Measurements from ENCODE around the gene SLC6A12.

The SLC6A12 gene

GRCh38 chr12:179885-180284, 34.1 kb downstream of the SLC6A12 start (continued):
- TF ChIP-seq TOX (CRISPR knock-in tag; IDR thresholded peaks at IDR 0.05; ENCODE audit: borderline replicate concordance), result no peak
- no peak for TF ChIP-seq ARNTL (CRISPR knock-in tag; IDR thresholded peaks at IDR 0.05; ENCODE audit: borderline replicate concordance, low read depth)
- TF ChIP-seq ZNF565 (CRISPR knock-in tag; conservative IDR thresholded peaks at IDR 0.05; ENCODE audit: low read depth), result no peak
- TF ChIP-seq OSR1 (CRISPR knock-in tag; IDR thresholded peaks at IDR 0.05), result no peak
- no peak for TF ChIP-seq ESRRG (CRISPR knock-in tag; IDR thresholded peaks at IDR 0.05)
- TF ChIP-seq PATZ1 (CRISPR knock-in tag; IDR thresholded peaks at IDR 0.05; ENCODE audit: borderline replicate concordance), result no peak

GRCh38 chr12:179131-179884, 34.6 kb downstream of the SLC6A12 start:
- ATAC-seq, result no peak
- TF ChIP-seq ZNF70 (CRISPR knock-in tag; IDR thresholded peaks at IDR 0.05), result no peak
- no peak for TF ChIP-seq PPARA (CRISPR knock-in tag; IDR thresholded peaks at IDR 0.05; ENCODE audit: borderline replicate concordance)
- TF ChIP-seq ISL1 (CRISPR knock-in tag; IDR thresholded peaks at IDR 0.05), result no peak
- TF ChIP-seq RARB (CRISPR knock-in tag; IDR thresholded peaks at IDR 0.05), result no peak
- no peak for TF ChIP-seq TCF4 (CRISPR knock-in tag; IDR thresholded peaks at IDR 0.05; ENCODE audit: borderline replicate concordance)

GRCh38 chr12:178829-179109, 35.2 kb downstream of the SLC6A12 start:
- ATAC-seq, result no peak
- no peak for TF ChIP-seq ISL1 (CRISPR knock-in tag; IDR thresholded peaks at IDR 0.05)
- TF ChIP-seq ZNF70 (CRISPR knock-in tag; IDR thresholded peaks at IDR 0.05), result no peak
- TF ChIP-seq SNAI2 (CRISPR knock-in tag; IDR thresholded peaks at IDR 0.05), result no peak
- no peak for TF ChIP-seq GLIS3 (CRISPR knock-in tag; IDR thresholded peaks at IDR 0.05)
- no peak for TF ChIP-seq CSRNP3 (CRISPR knock-in tag; IDR thresholded peaks at IDR 0.05)
- no peak for TF ChIP-seq PATZ1 (CRISPR knock-in tag; IDR thresholded peaks at IDR 0.05; ENCODE audit: borderline replicate concordance)
- TF ChIP-seq BACH2 (CRISPR knock-in tag; IDR thresholded peaks at IDR 0.05; ENCODE audit: borderline replicate concordance), result no peak
- no peak for TF ChIP-seq ZC3H10 (CRISPR knock-in tag; IDR thresholded peaks at IDR 0.05)
- no peak for TF ChIP-seq TSHZ2 (CRISPR knock-in tag; IDR thresholded peaks at IDR 0.05)
- no peak for TF ChIP-seq CSDC2 (CRISPR knock-in tag; IDR thresholded peaks at IDR 0.05)
- no peak for TF ChIP-seq OSR1 (CRISPR knock-in tag; IDR thresholded peaks at IDR 0.05)
- TF ChIP-seq ZNF565 (CRISPR knock-in tag; conservative IDR thresholded peaks at IDR 0.05; ENCODE audit: low read depth), result no peak
- TF ChIP-seq TCF4 (CRISPR knock-in tag; IDR thresholded peaks at IDR 0.05; ENCODE audit: borderline replicate concordance), result no peak
- TF ChIP-seq ZFP30 (CRISPR knock-in tag; IDR thresholded peaks at IDR 0.05), result no peak

- ATAC-seq, result no peak
- TF ChIP-seq CREB5 (CRISPR knock-in tag; IDR thresholded peaks at IDR 0.05; ENCODE audit: low read depth) (no peak), TSHZ2 (CRISPR knock-in tag; IDR thresholded peaks at IDR 0.05) (no peak), CSDC2 (CRISPR knock-in tag; IDR thresholded peaks at IDR 0.05) (no peak), ZFP3 (CRISPR knock-in tag; IDR thresholded peaks at IDR 0.05) (no peak), OSR1 (CRISPR knock-in tag; IDR thresholded peaks at IDR 0.05) (no peak), ISL1 (CRISPR knock-in tag; IDR thresholded peaks at IDR 0.05) (no peak), BACH2 (CRISPR knock-in tag; IDR thresholded peaks at IDR 0.05; ENCODE audit: borderline replicate concordance) (no peak), ZNF70 (CRISPR knock-in tag; IDR thresholded peaks at IDR 0.05) (no peak), ARNTL (CRISPR knock-in tag; IDR thresholded peaks at IDR 0.05; ENCODE audit: borderline replicate concordance, low read depth) (no peak)
Measured at GRCh38 chr12:177980-178828, 35.8 kb downstream of the SLC6A12 start.
